HG02884 (cell line): ENCODE measurements around the gene SAP30L.

Source experiments
- ATAC-seq: cut with Tn5 transposase; IDR thresholded peaks from one replicate; pipeline ENCODE4 v1.9.1; 2021; ENCODE audit warnings: mild to moderate bottlenecking, moderate library complexity; ENCODE audit not compliant: unreplicated experiment

SAP30L gene, protein sequence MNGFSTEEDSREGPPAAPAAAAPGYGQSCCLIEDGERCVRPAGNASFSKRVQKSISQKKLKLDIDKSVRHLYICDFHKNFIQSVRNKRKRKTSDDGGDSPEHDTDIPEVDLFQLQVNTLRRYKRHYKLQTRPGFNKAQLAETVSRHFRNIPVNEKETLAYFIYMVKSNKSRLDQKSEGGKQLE

DNA sequence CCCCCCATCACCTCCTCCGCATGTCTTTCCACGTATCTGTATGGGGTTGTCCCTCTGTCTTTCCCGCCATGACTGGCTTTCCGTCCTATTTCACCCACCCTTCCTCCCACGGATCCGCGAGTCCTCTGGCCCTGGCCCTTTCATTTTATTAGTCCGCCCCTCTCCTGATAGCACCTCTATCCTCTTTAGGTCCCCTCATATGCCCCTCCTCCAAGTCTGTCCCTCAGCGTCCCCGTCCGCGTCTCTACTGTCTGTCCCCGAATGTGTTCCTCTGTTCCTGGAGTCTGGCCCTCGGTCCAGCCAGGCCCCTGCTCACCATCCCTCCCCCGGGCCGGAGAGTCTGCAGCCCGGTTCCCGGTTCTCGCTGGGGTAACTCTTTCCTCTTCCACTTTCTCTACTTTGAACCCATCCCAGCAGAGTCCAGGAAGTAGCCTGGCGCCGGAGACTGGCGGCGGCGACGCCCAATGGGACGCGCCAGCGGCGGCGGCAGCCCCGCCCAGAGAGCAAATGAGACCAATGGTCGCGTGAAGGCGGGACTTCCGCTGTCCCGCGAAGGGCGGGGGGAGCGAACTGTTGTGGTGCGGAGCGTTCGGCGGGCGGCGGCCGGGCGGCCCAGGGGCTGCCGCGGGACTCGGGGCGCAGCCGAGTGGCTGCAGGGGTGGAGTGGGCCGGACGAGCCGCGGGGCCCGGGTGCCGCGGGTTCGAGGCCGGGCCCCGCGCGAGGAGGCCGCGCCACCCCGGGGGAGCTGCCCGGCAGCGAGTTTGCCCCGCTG, at the start of gene SAP30L:
TSS of gene SAP30L (plus strand) at position 576 of the 773 bp plus-strand sequence. CDS start 608 bp downstream, outside the sequence.
- peak; percentile 91 for ATAC-seq

DNA sequence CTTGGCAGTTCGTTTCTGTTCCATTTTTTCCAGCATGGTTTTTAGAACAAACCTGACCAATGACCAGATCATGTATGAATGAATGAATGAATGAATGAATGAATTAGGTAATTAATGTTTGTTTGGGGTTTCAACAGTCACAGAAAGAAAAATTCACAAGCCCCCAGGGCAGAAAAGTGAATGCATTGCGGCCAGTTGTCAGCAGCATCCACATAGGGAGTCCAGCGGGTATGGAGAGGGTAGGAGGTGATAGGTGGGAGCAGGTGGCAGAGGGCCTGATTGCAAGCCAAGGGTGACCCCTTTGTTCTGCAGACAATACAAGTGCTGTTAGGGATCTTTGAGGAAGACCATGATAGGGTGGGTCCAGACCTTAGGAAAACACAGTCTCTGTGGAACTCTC, 49.7 kb upstream of the SAP30L start:
- no peak for ATAC-seq

DNA sequence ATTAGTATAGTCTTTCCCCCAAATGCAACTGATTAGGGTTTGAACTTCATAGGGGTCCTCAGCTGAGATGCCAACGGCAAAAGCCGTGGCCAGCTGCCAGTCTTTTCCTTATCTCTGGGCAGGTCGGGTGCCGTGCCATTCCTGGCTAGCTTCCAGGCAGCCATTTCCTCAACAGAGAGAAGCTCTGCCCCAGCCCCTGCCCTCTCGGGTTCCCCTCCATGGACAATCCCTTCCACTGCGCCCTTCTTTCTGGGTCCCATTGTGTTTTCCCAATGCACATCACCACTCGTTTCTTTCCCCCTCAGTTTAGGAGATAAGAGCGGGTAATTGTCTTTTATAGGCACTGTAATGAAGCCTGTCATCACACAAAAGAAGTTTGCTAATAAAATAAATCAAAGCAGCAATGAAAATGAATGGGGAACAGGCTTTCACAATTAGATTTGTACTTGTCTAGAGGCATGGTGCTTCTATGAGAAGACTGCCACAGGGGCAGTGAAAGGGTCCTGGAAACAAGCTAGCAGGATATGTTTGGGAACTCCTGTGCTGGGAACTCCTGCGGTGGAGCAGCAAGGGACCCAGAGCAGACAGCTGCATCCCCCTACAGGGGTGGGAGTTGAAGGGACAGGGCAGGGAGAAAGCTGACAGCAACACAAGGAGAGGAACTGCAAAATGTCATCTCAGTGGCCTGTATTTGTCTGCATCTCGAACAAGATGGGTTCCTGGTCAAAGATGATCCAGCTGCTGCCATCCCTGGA, 48.0 kb upstream of the SAP30L start:
- ATAC-seq: no peak

DNA sequence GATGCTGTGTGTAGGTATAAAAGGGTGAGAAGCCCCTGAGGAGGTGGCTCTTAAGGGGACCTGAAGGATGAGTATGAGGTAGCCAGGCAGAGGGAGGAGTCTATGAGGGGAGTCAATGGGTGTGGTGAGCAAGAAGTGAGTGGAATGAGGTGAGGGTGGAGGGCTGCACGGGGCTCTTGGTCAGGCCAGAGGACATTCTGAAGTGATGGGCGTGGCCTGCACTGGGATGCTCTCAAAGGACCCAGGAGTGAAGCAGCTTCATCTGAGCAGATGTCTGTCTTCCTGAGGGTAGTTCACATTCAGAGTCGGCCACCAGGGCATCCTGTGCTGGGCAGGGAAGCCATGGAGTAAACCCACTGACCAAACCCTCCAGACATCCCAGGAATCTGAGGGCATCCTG, 45.1 kb upstream of the SAP30L start:
- ATAC-seq: no peak

DNA sequence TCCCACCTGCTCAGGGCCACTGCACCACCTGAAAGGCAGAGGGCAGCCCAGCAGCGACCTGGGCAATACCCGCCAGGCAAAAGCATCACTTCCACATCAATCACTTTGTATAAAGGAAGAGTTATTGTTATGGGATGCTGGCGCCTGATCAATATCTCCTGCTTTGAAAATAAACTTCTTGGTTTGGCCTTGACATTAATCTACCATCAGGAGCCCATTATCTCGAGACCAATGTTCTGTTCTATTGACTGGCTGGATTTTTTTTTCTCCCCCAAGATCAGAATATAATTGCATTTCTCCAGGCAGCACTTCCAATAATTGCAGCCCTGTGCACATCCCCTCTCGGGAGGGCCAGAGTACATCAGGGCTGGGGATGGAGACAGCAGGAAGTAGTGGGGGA, 44.4 kb upstream of the SAP30L start:
- ATAC-seq: no peak

DNA sequence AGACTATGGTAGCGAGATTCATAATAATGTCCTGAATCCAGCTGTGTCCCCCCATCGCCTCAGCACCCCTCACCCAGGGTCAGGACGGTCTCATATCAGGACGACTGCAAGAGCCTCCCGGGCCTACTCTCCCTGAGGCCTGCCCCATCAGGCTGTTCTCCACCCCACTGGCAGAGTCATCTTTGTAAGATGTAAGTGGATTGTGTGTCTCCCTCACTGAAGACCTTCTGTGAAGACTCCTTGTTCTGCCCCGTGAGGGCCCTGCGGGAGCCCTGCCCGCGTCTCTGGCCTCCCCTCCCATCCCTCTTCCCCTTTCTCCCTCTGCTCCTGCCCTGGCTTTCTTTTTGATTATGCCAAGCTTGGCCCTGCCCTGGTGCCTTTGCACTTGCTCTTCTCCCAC, 43.9 kb upstream of the SAP30L start:
- ATAC-seq: no peak

DNA sequence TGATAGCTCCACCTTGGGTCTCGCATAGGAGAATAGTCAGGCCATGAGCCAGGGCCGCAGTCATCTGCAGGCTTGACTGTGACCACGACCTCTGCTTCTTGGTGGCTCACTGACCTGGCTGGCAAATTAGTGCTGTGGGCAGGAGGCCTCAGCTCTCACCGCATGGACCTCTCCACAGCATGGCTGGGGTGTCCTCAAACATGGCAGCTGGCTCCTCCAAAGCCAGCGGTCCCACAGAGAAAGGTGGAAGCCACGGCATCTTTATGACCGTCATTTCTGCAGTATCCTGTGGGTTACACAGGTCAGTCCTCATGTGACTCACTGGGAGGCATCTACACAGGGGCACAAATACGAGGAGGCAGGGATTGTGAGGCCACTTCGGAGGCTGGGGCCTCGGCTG, 43.2 kb upstream of the SAP30L start:
- no peak for ATAC-seq

DNA sequence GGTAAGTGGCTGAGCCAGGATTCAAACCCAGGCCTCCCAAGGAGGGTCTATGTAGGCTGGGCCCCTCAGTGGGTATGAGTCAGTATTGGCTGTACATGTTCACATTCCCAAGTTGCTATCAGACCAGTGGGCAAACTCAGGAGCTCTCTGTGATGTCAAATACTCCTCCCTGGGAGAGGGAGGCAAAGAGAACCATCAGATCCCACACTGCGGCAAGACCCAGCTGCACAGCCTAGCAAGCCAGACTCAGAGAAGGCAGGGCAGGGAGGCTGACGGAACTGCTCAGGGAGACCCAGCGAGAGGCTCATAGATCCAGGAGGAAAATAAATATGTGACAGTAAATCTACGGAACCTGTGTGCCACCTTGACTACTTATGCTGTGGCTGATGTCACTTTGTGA, 42.6 kb upstream of the SAP30L start:
- no peak for ATAC-seq

DNA sequence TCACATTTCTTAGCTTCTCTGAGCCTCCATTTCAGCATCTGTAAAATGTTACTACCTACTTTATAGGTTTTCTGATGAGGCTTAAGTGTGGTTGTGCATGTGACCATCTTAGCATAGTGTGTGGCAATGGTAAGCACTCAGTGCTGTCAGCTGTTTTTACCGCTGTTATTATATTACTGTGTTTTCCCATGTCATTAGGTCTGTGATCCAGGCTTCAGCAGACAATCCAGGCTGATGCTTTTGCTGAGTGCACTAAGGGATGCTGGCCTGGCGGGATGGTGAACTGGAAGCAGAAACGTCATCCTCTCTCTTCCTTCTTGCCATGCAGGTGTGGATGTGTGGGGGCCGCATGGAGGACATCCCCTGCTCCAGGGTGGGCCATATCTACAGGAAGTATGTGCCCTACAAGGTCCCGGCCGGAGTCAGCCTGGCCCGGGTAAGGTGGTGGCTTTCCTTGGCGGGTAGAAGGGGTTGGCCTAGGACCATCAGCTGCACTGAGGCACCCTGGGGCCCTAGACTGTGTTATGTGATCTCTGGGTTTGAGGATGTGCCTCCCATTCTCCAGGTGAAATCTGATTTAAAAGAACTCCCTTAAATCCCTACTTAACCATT, 41.9 kb upstream of the SAP30L start:
- no peak for ATAC-seq

DNA sequence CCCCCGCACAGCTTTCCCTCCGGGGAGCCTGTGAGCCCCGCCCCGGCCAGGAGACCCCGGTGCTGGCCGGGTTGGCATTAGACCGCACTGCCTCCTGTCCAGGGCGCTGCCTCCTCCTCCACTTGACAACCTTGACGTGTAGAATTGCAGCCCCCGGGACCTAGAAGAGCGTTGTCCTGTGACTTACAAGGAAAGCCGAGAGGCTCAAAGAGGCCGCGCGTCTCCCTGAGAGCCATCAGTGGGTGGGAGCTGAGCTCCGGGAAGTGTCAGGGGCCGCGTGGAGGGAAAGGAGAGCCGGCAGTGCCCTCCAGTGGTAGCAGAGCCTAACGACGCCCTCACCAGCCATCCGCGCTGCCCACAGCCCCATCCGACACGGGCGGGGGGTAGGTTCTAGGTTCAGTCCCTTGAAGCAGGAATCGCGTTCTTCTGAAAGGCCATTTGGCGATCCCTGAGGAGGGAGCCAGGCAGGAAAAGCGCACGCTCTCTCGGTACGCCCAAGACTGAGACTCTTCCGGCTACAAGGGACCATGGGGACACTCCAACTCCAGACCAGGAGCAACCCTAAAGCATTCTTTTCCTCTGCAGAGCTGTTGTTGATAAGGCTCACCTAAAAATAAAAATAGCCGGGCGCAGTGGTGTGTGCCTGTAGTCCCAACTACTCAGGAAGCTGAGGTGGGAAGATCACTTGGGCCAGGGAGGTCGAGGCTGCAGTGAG, 40.6 kb upstream of the SAP30L start:
- ATAC-seq: peak; percentile 97

DNA sequence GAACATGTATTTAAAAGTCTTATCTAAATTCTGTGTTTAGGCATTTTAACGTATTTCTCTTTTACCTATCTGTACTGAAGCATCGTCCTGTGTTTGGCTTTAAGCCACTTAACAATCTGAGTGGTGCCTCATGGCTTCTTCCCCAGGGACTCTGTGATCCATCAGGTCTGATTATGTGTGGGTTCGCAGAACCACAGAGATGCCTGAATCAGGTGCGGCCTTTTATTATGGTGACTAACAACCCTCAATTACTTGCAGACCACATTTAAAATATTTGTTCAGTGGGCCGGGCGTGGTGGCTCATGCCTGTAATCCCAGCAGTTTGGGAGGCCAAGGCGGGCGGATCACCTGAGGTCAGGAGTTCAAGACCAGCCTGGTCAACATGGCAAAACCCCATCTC, 39.6 kb upstream of the SAP30L start:
- ATAC-seq: no peak

DNA sequence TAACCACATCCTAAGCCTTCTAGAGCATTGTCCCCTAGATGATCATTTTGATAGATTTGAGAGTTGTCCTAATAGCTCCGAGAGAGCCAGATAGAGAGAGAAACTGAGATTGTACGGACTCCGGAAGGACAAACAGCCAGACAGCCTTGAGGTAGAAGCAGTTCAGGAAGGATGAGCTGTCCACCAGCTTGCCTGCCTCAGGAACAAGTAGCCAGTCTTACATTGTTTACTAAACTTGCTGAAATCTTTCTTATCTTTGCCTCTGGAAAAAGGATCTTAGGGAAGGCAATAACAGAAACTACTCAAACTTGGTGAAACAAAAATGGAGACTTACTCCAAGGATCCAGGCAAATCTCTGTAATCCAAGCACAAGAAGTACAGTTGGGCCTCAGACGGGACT, 39.0 kb upstream of the SAP30L start:
- no peak for ATAC-seq

DNA sequence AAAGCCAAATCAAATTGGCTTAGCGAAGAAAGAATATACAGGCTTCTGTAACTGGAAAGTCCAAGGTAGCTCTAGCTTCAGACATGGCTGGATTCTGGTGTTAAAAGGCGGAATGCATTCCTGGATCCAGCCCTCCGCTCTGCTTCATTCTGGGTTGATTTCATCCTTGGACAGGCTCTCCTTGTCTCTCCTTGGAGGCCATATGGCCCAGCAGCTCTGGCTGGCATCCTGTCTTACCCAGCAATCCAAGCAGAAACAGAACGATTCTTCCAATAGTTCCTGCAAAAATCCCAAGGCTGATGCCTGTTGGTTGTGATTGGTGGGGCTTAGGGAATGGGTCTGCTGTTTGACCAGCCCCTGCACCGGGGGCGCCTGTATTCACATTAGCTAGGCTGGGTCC, 37.0 kb upstream of the SAP30L start:
- ATAC-seq: no peak

DNA sequence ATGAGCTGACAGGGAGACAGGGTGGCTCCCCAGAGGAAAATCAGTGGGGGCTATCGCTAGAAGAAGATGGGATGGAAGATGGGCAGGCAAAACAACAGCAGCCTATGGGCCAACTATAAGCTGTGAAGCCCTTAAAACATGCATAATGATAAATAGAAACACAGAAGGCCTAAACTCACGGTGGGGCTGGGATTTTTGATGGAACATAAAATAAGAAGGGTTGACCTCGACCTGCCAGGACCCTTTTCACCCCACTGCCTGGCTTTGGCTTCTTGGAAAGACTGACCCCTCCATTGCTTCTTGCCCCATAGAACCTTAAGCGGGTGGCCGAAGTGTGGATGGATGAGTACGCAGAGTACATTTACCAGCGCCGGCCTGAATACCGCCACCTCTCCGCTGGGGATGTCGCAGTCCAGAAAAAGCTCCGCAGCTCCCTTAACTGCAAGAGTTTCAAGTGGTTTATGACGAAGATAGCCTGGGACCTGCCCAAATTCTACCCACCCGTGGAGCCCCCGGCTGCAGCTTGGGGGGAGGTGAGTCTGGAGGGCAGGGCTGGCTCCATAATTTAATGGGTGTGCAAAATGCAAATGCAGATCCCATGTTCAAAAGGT, 36.5 kb upstream of the SAP30L start:
- no peak for ATAC-seq

DNA sequence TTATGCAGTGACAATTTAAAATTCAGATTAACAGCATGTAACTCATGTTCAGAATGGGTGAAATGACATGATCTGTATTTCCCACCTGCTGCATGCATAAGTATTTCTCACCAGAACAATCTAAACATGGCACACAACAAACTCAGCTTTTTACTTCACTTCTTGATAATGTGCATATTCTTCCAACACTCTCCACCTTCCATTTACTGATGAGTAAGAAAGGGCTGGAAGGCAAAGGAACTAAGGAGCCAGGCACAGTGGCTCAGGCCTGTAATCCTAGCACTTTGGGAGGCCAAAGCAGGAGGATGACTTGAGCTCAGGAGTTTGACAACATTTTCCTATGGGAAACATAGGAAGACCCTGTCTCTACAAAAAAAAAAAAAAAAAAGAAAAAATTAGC, 35.8 kb upstream of the SAP30L start:
- ATAC-seq: no peak

DNA sequence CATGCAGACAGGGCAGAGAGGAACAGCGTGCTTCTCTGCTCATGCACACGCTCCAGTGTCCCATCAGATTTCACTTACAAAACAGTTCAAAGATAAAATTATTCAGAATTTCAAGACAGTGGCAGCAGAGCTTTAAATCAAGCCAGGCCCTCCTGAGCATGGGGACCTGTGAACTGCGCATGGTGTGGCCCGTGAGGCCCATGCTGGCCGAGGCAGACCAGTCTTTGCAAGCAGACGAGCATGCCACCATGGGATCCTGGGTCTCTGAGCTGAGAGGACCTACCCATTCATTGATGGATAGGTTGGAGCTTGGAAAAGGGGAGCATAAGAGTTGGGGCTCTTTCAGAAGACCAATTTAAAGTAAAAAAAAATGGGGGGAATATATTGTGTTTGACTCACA, 35.0 kb upstream of the SAP30L start:
- ATAC-seq: no peak

DNA sequence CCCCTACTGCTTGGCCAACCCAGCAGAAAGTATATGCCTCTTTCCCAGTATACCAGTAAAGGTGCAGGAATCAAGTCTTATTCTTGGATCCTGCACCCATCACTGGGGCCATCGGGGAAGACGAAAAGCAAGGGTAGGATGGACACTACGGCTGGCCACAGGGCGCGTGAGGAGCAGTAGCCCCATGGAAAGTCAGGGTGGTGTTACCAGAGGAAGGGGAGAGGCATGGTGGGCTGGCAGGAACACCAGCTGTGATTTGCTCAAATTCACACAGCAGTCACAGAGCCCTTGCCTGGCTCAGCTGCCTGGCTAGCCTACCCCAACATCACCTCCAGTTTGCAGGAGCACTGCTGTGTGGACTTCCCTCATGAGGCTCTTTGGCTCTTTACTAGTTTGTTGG, 34.5 kb upstream of the SAP30L start:
- no peak for ATAC-seq

DNA sequence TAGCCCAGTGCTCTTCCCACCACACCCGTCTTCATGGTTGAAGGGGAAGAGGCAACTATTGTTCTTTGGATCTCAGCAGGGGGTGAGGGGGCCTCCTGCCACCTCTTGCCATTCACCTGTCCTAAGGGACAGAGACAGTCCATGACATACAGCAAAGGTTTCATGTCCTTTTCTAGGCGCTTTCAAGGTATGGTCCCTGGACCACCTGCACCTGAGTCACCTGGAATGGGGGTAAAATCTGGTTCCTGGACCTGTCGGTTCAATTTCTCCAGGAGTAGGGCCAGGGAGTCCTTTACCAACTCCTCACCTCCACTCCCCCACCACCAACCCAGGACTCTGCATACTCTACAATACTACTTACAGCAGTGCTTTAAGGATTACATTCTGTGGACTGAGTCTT, 33.5 kb upstream of the SAP30L start:
- ATAC-seq: no peak

DNA sequence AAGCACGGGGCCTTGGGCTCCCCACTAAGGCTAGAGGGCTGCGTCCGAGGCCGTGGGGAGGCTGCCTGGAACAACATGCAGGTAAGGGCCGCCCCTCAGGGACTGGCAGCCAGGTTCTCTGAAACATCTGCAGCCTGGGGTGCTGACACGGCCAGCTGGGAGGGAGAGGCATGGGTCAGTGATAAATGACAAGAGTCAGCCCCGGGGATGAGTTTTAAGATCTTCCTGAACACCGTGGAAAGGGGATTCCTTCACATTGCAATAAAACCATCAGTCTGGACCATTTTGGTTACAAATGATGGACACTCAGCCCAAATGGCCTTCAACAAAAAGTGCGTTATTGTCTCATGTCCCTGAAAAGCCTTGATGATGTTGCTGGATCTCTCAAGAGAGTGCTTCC, 32.9 kb upstream of the SAP30L start:
- ATAC-seq: no peak

DNA sequence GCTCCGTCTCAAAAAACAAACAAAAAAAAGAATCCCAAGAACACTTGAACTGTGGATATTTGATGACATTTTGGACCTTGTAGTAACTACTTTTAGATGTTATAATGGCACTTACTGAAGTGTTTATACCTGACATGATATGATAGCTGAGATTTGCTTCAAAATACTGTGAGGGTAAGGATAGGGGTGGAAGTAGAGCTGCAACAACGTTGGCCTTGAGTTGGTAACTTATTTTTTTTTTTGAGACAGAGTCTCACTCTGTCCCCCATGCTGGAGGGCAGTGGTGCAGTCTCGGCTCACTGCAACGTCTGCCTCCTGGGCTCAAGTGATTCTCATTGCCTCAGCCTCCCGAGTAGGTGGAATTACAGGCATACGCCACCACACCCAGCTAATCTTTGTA, 30.7 kb upstream of the SAP30L start:
- no peak for ATAC-seq
